ENCODE results near the gene OASL. TPM values are rescaled to one million over a fixed set of nuclear protein-coding genes. Genes with fewer than 3 reads are reported as not detected.

OASL gene
- polyA plus RNA-seq, 1 of the 3 experiments (the other 2 are of a cell fraction): 0.41 TPM

- no peaks in the 10 kb centered on the region for H3K9me2 ChIP-seq
- WGBS (ENCODE audit: low lambda C conversion rate): 66% methylated on average over 8 of the region's 10 CpGs
- H4K20me1 ChIP-seq (ENCODE audit: insufficient read depth): no peaks in the 10 kb centered on the region
- no peak for DNase-seq
- no peak overlapping the region for H2AFZ ChIP-seq (ENCODE audit: low read depth)
- no peaks in the 10 kb centered on the region for H3K79me2 ChIP-seq (ENCODE audit: insufficient read depth)
- POLR2A ChIA-PET: no interaction called here
- no peak overlapping the region for H3K4me3 ChIP-seq (ENCODE audit: low read depth in 2 of 2, low read length in 1 of 2)
- no peak for TF ChIP-seq RAD21 (IDR thresholded peaks at IDR 0.05; ENCODE audit: low read length)
- TF ChIP-seq RXRA (IDR thresholded peaks at IDR 0.05; ENCODE audit: borderline replicate concordance, low read depth): no peak
- no peak overlapping the region for H3K27ac ChIP-seq (ENCODE audit: low read depth in 2 of 2, low read length in 1 of 2)
- H3K9ac ChIP-seq: no peak overlapping the region
- no peaks in the 10 kb centered on the region for H3K27me3 ChIP-seq (ENCODE audit: insufficient read depth)
- H3K36me3 ChIP-seq (replicated peaks in 1 of 2; ENCODE audit: control insufficient read depth in 1 of 2, insufficient read depth in 2 of 2, low read length in 1 of 2): no peaks in the 10 kb centered on the region
- CTCF ChIA-PET: interaction anchor here (0.8 to 3.9 kb wide), 6 partner anchors 8 to 396 kb away, joined by 3 to 23 read pairs (median 3); no protein-coding TSS in a partner anchor
- H3K4me2 ChIP-seq: no peak overlapping the region
- no peaks in the 10 kb centered on the region for H3K9me3 ChIP-seq
- H3F3A ChIP-seq (replicated peaks; ENCODE audit: insufficient read depth): no peaks in the 10 kb centered on the region
- peaks cover 0 to 2% of the 10 kb centered on the region in 2 experiments; a peak in 1 of 4 replicates for H3K4me1 ChIP-seq (ENCODE audit: control insufficient read depth in 1 of 2, insufficient read depth in 2 of 2, low read depth in 1 of 2, low read length in 1 of 2)
Observed at GRCh38 chr12:120979220-120979861, 59.7 kb downstream of the OASL start.

GRCh38 chr12:120978296-120979219, 60.5 kb downstream of the OASL start, which contains the start of gene HNF1A:
TSS of gene HNF1A (plus strand) at chr12:120978543. CDS start at chr12:120978769, 226 bp downstream.
- no peak for DNase-seq
- no peak within 1 kb of the TSS for H3K4me3 ChIP-seq (ENCODE audit: low read depth in 2 of 2, low read length in 1 of 2)
- no peak within 1 kb of the TSS for H3K4me2 ChIP-seq
- no peak within 1 kb of the TSS for H3K9ac ChIP-seq
- POLR2A ChIA-PET: no interaction called here
- H3K27me3 ChIP-seq (ENCODE audit: insufficient read depth): no peaks in the 10 kb centered on the region
- TF ChIP-seq EZH2phosphoT487 (IDR thresholded peaks at IDR 0.05; ENCODE audit: borderline replicate concordance, low read depth) (no peak), USF2 (IDR thresholded peaks at IDR 0.05; ENCODE audit: borderline replicate concordance, low read depth, low read length) (no peak), CTCF (IDR thresholded peaks at IDR 0.05) (no peak), NFIC (IDR thresholded peaks at IDR 0.05; ENCODE audit: borderline replicate concordance) (no peak), TCF12 (IDR thresholded peaks at IDR 0.05) (no peak), RCOR1 (IDR thresholded peaks at IDR 0.05; ENCODE audit: low read length) (no peak), SIN3A (IDR thresholded peaks at IDR 0.05; ENCODE audit: borderline replicate concordance, low read depth, low read length) (no peak), YY1 (IDR thresholded peaks at IDR 0.05; ENCODE audit: low read depth) (no peak)
- H3F3A ChIP-seq (replicated peaks; ENCODE audit: insufficient read depth): no peaks in the 10 kb centered on the region
- H4K20me1 ChIP-seq (ENCODE audit: insufficient read depth): no peaks in the 10 kb centered on the region
- no peaks in the 10 kb centered on the region for H3K9me3 ChIP-seq
- no peaks in the 10 kb centered on the region for H3K9me2 ChIP-seq
- H3K79me2 ChIP-seq (ENCODE audit: insufficient read depth): no peaks in the 10 kb centered on the region
- no peaks in the 10 kb centered on the region for H3K4me1 ChIP-seq (ENCODE audit: control insufficient read depth in 1 of 2, insufficient read depth in 2 of 2, low read depth in 1 of 2, low read length in 1 of 2)
- CTCF ChIA-PET: interaction anchor here (0.6 to 3.9 kb wide), 3 partner anchors 7 to 34 kb away, joined by 3 to 23 read pairs (median 11); no protein-coding TSS in a partner anchor
- no peak within 1 kb of the TSS for H2AFZ ChIP-seq (ENCODE audit: low read depth)
- H3K27ac ChIP-seq (ENCODE audit: low read depth in 2 of 2, low read length in 1 of 2): no peak within 1 kb of the TSS
- 71% methylated on average over 31 of the region's 40 CpGs for WGBS (ENCODE audit: low lambda C conversion rate)
- H3K36me3 ChIP-seq (replicated peaks in 1 of 2; ENCODE audit: control insufficient read depth in 1 of 2, insufficient read depth in 2 of 2, low read length in 1 of 2): no peaks in the 10 kb centered on the region

Measured in SK-N-SH (cell line).